Measurements from ENCODE around the gene MPDU1.

Gene MPDU1

DNA sequence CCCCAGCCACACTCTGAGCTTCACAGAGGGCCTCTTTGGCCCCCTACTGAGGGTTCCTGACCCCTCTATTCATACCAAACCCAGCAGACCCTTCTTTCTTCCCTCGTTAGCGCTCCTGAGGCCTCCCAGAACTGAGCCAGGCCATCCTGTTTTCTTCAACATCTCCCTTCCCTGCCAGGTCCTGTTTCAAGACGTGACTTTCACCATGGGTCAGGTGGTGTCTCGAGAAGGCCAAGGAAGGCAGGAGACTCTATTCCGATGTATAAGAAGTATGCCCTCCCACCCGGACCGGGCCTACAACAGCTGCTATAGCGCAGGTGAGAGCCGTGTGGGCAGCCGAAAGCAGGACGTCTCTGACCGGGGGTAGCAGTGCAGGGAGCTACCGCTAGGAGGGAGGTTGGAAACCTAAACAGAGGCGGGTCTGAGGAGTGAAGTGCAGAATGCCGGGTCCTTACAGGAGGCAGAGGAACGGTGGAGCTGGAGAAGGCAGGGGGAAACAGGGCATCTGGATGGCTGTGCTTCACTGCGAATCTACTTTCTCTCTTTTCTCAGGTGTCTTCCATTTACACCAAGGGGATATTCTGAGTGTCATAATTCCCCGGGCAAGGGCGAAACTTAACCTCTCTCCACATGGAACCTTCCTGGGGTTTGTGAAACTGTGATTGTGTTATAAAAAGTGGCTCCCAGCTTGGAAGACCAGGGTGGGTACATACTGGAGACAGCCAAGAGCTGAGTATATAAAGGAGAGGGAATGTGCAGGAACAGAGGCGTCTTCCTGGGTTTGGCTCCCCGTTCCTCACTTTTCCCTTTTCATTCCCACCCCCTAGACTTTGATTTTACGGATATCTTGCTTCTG lies 23.3 kb upstream of the MPDU1 start:
- no peak for DNase-seq (ENCODE audit: low spot score)

GRCh38 chr17:7561028-7561575 lies 22.6 kb upstream of the MPDU1 start:
- DNase-seq (ENCODE audit: low spot score): peak; percentile 91

DNA sequence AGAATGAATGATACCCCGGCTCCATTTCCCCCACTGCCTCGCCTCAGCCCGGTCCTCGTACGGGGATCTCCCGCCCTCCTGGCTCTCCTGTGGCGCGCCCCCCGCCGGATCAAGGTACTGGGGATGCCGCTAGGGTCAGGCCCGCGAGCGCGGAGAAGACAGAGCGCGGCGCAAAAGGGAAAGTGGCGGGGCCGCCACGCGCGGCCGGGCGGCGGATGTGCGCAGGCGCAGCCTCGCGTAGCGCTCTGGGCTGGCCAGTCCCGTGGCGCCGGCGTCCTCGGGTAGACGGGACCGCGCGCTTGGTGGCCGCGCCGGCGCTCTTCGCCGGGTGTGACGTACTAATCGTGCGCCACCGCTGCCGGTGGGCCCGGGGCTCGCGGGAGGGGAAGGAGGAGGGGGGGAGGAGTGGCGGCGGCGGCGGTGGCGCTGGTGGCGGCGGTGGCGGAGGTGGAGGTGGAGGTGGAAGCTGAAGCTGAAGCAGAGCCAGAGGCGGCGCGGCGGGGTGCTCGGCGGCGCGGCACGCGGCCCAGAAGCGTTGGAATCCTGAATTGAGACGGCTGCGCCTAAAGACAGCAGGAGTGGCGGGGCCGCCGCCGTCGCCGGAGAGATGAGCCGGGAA lies 22.0 kb upstream of the MPDU1 start, which contains the start of gene SENP3:
Gene SENP3, plus strand, starts transcription at position 331 of the 619 bp plus-strand sequence. CDS start 1,158 bp downstream, outside the sequence.
- peak; percentile 93 for DNase-seq (ENCODE audit: low spot score)

GRCh38 chr17:7562208-7562605 lies 21.4 kb upstream of the MPDU1 start:
- no peak for DNase-seq (ENCODE audit: low spot score)

DNA sequence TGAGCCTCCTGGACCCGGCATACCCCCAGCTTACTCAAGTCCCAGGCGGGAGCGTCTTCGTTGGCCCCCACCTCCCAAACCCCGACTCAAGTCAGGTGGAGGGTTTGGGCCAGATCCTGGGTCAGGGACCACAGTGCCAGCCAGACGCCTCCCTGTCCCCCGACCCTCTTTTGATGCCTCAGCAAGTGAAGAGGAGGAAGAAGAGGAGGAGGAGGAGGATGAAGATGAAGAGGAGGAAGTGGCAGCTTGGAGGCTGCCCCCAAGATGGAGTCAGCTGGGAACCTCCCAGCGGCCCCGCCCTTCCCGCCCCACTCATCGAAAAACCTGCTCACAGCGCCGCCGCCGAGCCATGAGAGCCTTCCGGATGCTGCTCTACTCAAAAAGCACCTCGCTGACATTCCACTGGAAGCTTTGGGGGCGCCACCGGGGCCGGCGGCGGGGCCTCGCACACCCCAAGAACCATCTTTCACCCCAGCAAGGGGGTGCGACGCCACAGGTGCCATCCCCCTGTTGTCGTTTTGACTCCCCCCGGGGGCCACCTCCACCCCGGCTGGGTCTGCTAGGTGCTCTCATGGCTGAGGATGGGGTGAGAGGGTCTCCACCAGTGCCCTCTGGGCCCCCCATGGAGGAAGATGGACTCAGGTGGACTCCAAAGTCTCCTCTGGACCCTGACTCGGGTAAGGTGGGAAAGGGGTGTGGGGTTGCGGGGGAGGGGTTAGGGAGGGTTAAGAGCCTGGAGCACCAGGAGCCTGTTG lies 20.4 kb upstream of the MPDU1 start:
- DNase-seq (ENCODE audit: low spot score): no peak

- no peak for DNase-seq (ENCODE audit: low spot score)
These were observed 14.1 kb upstream of the MPDU1 start for GRCh38 chr17:7569571-7569970.

- DNase-seq (ENCODE audit: low spot score): no peak
These were observed 13.3 kb upstream of the MPDU1 start for GRCh38 chr17:7570351-7570750.

DNA sequence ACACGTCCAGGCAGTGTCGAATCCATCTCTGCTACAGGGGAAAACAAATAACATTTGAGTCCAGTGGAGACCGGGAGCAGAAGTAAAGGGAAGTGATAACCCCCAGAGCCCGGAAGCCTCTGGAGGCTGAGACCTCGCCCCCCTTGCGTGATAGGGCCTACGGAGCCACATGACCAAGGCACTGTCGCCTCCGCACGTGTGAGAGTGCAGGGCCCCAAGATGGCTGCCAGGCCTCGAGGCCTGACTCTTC lies 11.4 kb upstream of the MPDU1 start:
- DNase-seq (ENCODE audit: low spot score): no peak

- peak; percentile 98 for DNase-seq (ENCODE audit: low spot score)
These were observed 10.9 kb upstream of the MPDU1 start for GRCh38 chr17:7572588-7573323.

DNA sequence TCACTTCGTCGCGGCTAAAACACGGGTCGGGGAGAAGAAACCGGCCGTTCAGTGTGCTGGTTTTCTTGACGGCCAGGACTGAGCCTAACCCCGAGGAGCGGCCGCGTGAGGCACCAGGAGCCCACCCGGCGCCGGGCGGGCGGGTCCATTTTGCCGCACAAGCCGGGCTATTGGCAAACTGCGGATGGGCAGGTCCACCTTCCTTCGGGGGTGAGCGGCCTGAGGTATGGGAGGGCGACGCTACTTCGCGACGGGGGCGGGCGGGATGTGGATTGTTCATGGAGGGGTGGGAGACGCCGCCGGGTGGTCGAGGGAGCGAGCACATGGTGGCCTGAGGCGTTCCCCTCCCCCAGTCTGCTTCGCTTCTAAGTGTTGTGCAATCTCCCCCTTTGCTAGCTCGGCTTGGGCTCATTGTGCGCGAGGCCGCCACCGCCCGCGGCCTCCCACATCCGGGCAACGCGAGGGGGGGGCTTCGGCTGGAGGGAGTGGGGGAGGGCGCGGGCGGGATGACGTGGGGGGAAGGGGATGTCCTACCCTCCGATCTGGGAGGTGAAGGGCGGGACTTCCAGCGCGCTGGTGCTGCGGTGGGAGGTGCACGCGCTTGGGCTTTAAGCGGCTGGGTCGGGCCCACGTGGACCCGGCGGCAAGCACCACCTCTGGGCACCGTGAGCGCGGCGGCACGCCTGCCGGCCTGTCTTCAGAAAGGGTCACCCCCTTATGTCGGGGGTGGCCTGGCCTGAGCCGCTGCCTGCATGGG lies 10.2 kb upstream of the MPDU1 start:
- peak; percentile 73 for DNase-seq (ENCODE audit: low spot score)

- DNase-seq (ENCODE audit: low spot score): no peak
These were observed 9.3 kb upstream of the MPDU1 start for GRCh38 chr17:7574176-7574953.

DNA sequence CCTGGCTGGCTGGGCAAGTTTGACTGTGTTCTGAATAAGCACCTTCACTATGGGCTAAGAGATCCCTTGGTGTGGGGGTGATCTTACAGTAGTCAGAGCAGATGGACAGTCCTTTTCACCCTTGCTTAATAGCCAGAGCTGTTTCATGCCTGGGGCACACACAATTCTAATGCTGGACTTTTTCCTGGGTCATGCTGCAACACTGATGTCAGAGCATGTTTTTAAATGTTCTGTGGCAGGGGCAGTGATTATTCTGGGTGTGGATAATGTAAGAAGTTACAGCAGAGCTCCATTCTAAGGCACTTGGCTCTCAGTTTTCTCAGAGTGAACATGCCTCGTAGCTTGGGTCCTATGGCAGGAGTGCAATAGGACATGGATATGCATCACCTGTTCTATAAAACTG lies 8.2 kb upstream of the MPDU1 start:
- no peak for DNase-seq (ENCODE audit: low spot score)

- DNase-seq (ENCODE audit: low spot score): no peak
These were observed 7.7 kb upstream of the MPDU1 start for GRCh38 chr17:7575959-7576358.

GRCh38 chr17:7576432-7576937 lies 7.2 kb upstream of the MPDU1 start:
- DNase-seq (ENCODE audit: low spot score): no peak

- no peak for DNase-seq (ENCODE audit: low spot score)
These were observed 6.1 kb upstream of the MPDU1 start for GRCh38 chr17:7577327-7578199.

DNA sequence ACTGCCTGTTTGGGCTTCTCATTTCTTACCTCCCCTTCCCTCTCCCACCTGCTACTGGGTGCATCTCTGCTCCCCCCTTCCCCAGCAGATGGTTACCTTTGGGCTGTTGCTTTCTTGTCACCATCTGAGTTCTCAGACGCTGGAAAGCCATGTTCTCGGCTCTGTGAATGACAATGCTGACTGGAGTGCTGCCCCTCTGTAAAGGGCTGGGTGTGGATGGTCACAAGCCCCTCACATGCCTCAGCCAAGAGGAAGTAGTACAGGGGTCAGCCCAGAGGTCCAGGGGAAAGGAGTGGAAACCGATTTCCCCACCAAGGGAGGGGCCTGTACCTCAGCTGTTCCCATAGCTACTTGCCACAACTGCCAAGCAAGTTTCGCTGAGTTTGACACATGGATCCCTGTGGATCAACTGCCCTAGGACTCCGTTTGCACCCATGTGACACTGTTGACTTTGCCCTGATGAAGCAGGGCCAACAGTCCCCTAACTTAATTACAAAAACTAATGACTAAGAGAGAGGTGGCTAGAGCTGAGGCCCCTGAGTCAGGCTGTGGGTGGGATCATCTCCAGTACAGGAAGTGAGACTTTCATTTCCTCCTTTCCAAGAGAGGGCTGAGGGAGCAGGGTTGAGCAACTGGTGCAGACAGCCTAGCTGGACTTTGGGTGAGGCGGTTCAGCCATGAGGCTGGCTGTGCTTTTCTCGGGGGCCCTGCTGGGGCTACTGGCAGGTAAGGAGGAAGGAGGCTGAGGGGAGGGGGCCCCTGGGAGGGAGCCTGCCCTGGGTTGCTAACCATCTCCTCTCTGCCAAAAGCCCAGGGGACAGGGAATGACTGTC lies 4.4 kb upstream of the MPDU1 start, which contains the start of gene CD68:
Gene CD68, plus strand, starts transcription at position 638 of the 833 bp plus-strand sequence. Its CDS starts 40 bp downstream, at position 678.
- peak; percentile 92 for DNase-seq (ENCODE audit: low spot score)

GRCh38 chr17:7579834-7580603 lies 3.6 kb upstream of the MPDU1 start:
- no peak for DNase-seq (ENCODE audit: low spot score)

Data from LoVo (cell line).